ENCODE measurements around the gene DAPP1.

DNA sequence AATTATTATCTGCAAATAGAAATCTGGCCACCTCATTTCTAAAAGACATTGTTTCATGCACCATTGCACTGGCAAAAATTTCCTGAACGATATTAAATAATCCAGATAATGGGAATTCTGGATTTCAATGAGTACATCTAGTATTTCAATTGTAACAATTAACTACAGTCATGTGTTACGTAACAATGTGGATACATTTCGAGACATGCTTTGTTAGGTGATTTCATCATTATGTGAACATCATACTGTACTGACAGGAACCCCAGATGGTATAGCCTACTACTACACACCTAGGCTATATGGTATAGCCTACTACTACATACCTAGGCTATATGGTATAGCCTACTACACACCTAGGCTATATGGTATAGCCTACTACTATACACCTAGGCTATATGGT lies 62.8 kb downstream of the DAPP1 start:
- TF ChIP-seq, protein P1, sequence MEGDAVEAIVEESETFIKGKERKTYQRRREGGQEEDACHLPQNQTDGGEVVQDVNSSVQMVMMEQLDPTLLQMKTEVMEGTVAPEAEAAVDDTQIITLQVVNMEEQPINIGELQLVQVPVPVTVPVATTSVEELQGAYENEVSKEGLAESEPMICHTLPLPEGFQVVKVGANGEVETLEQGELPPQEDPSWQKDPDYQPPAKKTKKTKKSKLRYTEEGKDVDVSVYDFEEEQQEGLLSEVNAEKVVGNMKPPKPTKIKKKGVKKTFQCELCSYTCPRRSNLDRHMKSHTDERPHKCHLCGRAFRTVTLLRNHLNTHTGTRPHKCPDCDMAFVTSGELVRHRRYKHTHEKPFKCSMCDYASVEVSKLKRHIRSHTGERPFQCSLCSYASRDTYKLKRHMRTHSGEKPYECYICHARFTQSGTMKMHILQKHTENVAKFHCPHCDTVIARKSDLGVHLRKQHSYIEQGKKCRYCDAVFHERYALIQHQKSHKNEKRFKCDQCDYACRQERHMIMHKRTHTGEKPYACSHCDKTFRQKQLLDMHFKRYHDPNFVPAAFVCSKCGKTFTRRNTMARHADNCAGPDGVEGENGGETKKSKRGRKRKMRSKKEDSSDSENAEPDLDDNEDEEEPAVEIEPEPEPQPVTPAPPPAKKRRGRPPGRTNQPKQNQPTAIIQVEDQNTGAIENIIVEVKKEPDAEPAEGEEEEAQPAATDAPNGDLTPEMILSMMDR (IDR thresholded peaks at IDR 0.05), result no peak
- TF ChIP-seq POLR2A (IDR thresholded peaks at IDR 0.05) (no peak), POLR2AphosphoS5 (IDR thresholded peaks at IDR 0.05) (no peak)
